WTC11 (cell line): ENCODE data around the gene AGPS. TPM values are rescaled to one million over a fixed set of nuclear protein-coding genes. Genes with fewer than 3 reads are reported as not detected.

Source experiments
- ATAC-seq: fragments of 200-7000 bp; cut with Tn5 transposase; 2 replicates; pipeline ENCODE4 v1.10.0; 2021; ENCODE audit warnings: mild to moderate bottlenecking, moderate library complexity
- CTCF ChIA-PET: fragments of 300-600 bp; sonication (Branson Sonifier 250); formaldehyde crosslinking; loops from one replicate; lab custom pipeline; 2021; ENCODE audit warnings: antibody characterized with exemption; lab: Charles Lee
- POLR2A ChIA-PET: fragments of 350-600 bp; sonication (Branson Sonifier 250); formaldehyde crosslinking; loops from one replicate; lab custom pipeline; 2021; ENCODE audit warnings: antibody characterized with exemption; lab: Charles Lee
- DNase-seq: peaks from one replicate; pipeline ENCODE4 v3.0.0; 2021; ENCODE audit warnings: low spot score
- H3K27ac Mint-ChIP-seq: 2 replicates; pipeline ENCODE4 v1.8.0; 2021; ENCODE audit warnings: mixed read lengths
- H3K27me3 Mint-ChIP-seq: 2 replicates; pipeline ENCODE4 v1.8.0; 2021; ENCODE audit warnings: low read depth, mild to moderate bottlenecking, moderate library complexity, mixed read lengths
- H3K36me3 Mint-ChIP-seq: 2 replicates; pipeline ENCODE4 v1.8.0; 2021; ENCODE audit warnings: mixed read lengths
- H3K4me1 Mint-ChIP-seq: 2 replicates; pipeline ENCODE4 v1.8.0; 2022; ENCODE audit warnings: mixed read lengths
- H3K4me3 Mint-ChIP-seq: 2 replicates; pipeline ENCODE4 v1.8.0; 2021; ENCODE audit warnings: mild to moderate bottlenecking, moderate library complexity, mixed read lengths
- H3K9me3 Mint-ChIP-seq: 2 replicates; pipeline ENCODE4 v1.8.0; 2021; ENCODE audit warnings: mixed read lengths
- AR ChIP-seq: fragments of 250-450 bp; sonication (Bioruptor Pico); IDR thresholded peaks from 2 replicates; pipeline ENCODE4 v1.9.0; 2021; ENCODE audit warnings: mild to moderate bottlenecking
- E2F1 ChIP-seq: sonication (generic); formaldehyde crosslinking; IDR thresholded peaks from 2 replicates; pipeline ENCODE4 v1.8.0; 2022; ENCODE audit warnings: mild to moderate bottlenecking, missing genetic modification reagents
- E2F4 ChIP-seq: sonication (generic); formaldehyde crosslinking; IDR thresholded peaks from 2 replicates; pipeline ENCODE4 v1.8.1; 2022; ENCODE audit warnings: low read depth, mild to moderate bottlenecking, moderate library complexity, missing genetic modification reagents, borderline replicate concordance
- MYBL2 ChIP-seq: sonication (generic); formaldehyde crosslinking; IDR thresholded peaks from 2 replicates; pipeline ENCODE4 v1.8.1; 2023; ENCODE audit warnings: mild to moderate bottlenecking, moderate library complexity, missing genetic modification reagents
- NR2C2 ChIP-seq: sonication (generic); formaldehyde crosslinking; IDR thresholded peaks from 2 replicates; pipeline ENCODE4 v1.8.0; 2022; ENCODE audit warnings: mild to moderate bottlenecking, missing genetic modification reagents
- NR3C1 ChIP-seq: sonication (generic); formaldehyde crosslinking; conservative IDR thresholded peaks from 2 replicates; pipeline ENCODE4 v1.8.1; 2023; ENCODE audit warnings: low read depth, mild to moderate bottlenecking, missing genetic modification reagents
- OVOL2 ChIP-seq: fragments of 250-450 bp; sonication (Bioruptor Pico); IDR thresholded peaks from 2 replicates; pipeline ENCODE4 v1.9.0; 2021; ENCODE audit warnings: mild to moderate bottlenecking, borderline replicate concordance
- PRDM15 ChIP-seq: sonication (generic); formaldehyde crosslinking; IDR thresholded peaks from 2 replicates; pipeline ENCODE4 v1.8.0; 2022; ENCODE audit warnings: missing genetic modification reagents
- PRRX2 ChIP-seq: fragments of 250-450 bp; sonication (Bioruptor Pico); IDR thresholded peaks from 2 replicates; pipeline ENCODE4 v1.8.0; 2021; ENCODE audit warnings: mild to moderate bottlenecking
- SMAD3 ChIP-seq: sonication (generic); formaldehyde crosslinking; IDR thresholded peaks from 2 replicates; pipeline ENCODE4 v1.8.0; 2022; ENCODE audit warnings: missing genetic modification reagents, mild to moderate bottlenecking, borderline replicate concordance
- ZNF121 ChIP-seq: sonication (generic); formaldehyde crosslinking; IDR thresholded peaks from 2 replicates; pipeline ENCODE4 v1.8.0; 2023; ENCODE audit warnings: missing genetic modification reagents
- ZNF317 ChIP-seq: sonication (generic); formaldehyde crosslinking; IDR thresholded peaks from 2 replicates; pipeline ENCODE4 v1.8.1; 2023; ENCODE audit warnings: low read depth, mild to moderate bottlenecking, moderate library complexity, missing genetic modification reagents, borderline replicate concordance
- ZNF416 ChIP-seq: fragments of 250-450 bp; sonication (Bioruptor Pico); IDR thresholded peaks from 2 replicates; pipeline ENCODE4 v1.9.0; 2021; ENCODE audit warnings: mild to moderate bottlenecking, inconsistent platforms
- total RNA-seq: library from RNA; stranded (reverse); gene quantifications from 3 replicates; pipeline ENCODE4 v1.2.3, GENCODE V29; 2021
- TF ChIP-seq, protein P1 (sequence below): fragments of 250-450 bp; sonication (Bioruptor Pico); IDR thresholded peaks from 2 replicates; pipeline ENCODE4 v1.9.0; 2021; ENCODE audit warnings: mild to moderate bottlenecking, borderline replicate concordance

AGPS gene
- total RNA-seq, 1 experiment from 2014 or later = 60.8 TPM

DNA sequence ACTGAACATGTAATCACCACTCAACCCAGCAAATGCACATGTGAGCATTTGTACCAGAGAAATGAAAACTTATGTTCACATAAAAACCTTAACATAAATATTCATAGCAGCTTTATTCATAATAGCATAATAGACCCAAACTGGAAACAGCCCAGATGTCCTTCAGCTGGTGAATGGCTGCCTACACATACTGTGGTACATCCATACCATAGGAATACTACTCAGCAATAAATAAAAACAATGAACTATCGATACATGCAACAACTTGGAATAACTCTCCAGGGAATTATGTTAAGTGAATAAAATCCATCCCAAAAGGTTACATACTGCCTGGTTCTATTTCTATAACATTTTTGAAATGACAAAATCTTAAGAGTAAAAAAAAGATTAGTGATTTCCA lies 140.0 kb downstream of the AGPS start:
- Mint-ChIP-seq H3K27ac (no peak overlapping the region), H3K27me3 (no peaks in the 10 kb centered on the region), H3K36me3 (no peaks in the 10 kb centered on the region), H3K4me1 (peaks cover 45% of the 10 kb centered on the region), H3K9me3 (peaks cover 3% of the 10 kb centered on the region; the same call in 1 of the 2 replicates), H3K4me3 (no peak overlapping the region)
- CTCF ChIA-PET = no interaction called here
- no peak for ATAC-seq
- TF ChIP-seq, protein P1, sequence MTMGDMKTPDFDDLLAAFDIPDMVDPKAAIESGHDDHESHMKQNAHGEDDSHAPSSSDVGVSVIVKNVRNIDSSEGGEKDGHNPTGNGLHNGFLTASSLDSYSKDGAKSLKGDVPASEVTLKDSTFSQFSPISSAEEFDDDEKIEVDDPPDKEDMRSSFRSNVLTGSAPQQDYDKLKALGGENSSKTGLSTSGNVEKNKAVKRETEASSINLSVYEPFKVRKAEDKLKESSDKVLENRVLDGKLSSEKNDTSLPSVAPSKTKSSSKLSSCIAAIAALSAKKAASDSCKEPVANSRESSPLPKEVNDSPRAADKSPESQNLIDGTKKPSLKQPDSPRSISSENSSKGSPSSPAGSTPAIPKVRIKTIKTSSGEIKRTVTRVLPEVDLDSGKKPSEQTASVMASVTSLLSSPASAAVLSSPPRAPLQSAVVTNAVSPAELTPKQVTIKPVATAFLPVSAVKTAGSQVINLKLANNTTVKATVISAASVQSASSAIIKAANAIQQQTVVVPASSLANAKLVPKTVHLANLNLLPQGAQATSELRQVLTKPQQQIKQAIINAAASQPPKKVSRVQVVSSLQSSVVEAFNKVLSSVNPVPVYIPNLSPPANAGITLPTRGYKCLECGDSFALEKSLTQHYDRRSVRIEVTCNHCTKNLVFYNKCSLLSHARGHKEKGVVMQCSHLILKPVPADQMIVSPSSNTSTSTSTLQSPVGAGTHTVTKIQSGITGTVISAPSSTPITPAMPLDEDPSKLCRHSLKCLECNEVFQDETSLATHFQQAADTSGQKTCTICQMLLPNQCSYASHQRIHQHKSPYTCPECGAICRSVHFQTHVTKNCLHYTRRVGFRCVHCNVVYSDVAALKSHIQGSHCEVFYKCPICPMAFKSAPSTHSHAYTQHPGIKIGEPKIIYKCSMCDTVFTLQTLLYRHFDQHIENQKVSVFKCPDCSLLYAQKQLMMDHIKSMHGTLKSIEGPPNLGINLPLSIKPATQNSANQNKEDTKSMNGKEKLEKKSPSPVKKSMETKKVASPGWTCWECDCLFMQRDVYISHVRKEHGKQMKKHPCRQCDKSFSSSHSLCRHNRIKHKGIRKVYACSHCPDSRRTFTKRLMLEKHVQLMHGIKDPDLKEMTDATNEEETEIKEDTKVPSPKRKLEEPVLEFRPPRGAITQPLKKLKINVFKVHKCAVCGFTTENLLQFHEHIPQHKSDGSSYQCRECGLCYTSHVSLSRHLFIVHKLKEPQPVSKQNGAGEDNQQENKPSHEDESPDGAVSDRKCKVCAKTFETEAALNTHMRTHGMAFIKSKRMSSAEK (CRISPR knock-in tag) = no peak
- TF ChIP-seq PRDM15 (CRISPR knock-in tag) (no peak), PRRX2 (no peak)
- no peak for DNase-seq
- POLR2A ChIA-PET = no interaction called here

GRCh38 chr2:177533253-177533652 lies 140.7 kb downstream of the AGPS start:
- Mint-ChIP-seq H3K4me3 (no peak overlapping the region), H3K9me3 (peaks cover 3% of the 10 kb centered on the region; the same call in 1 of the 2 replicates), H3K4me1 (peaks cover 47% of the 10 kb centered on the region), H3K36me3 (no peaks in the 10 kb centered on the region), H3K27ac (no peak overlapping the region), H3K27me3 (no peaks in the 10 kb centered on the region)
- CTCF ChIA-PET = no interaction called here
- no peak for DNase-seq
- peak; percentile 50; the same call in 1 of the 2 replicates for ATAC-seq
- POLR2A ChIA-PET = no interaction called here
- TF ChIP-seq AR (CRISPR knock-in tag) (no peak), OVOL2 (no peak), ZNF416 (CRISPR knock-in tag) (no peak), E2F1 (no peak), E2F4 (CRISPR knock-in tag) (no peak), ZNF121 (no peak), NR3C1 (CRISPR knock-in tag) (no peak), MYBL2 (CRISPR knock-in tag) (no peak), ZNF317 (CRISPR knock-in tag) (no peak), SMAD3 (CRISPR knock-in tag) (no peak), NR2C2 (CRISPR knock-in tag) (no peak)
